Type B pancreatic cell (in vitro differentiated cells): Measurements from ENCODE around the gene LTB4R2. TPM values are rescaled to one million over a fixed set of nuclear protein-coding genes. Genes with fewer than 3 reads are reported as not detected.

Source experiments
- DNase-seq: peaks from one replicate; pipeline ENCODE4 v3.0.0; 2021; ENCODE audit warnings: mixed read lengths; ENCODE audit not compliant: unreplicated experiment; ENCODE audit errors: extremely low spot score
- H3K27ac Mint-ChIP-seq: 2 replicates; pipeline ENCODE4 v1.8.0; 2021; ENCODE audit warnings: mild to moderate bottlenecking, mixed read lengths
- H3K27me3 Mint-ChIP-seq: 2 replicates; pipeline ENCODE4 v1.8.0; 2021; ENCODE audit warnings: mixed read lengths
- H3K36me3 Mint-ChIP-seq: 2 replicates; pipeline ENCODE4 v1.8.0; 2021; ENCODE audit warnings: mixed read lengths
- H3K4me1 Mint-ChIP-seq: one replicate; pipeline ENCODE4 v1.8.0; 2021; ENCODE audit warnings: mixed read lengths; ENCODE audit not compliant: unreplicated experiment
- H3K4me3 Mint-ChIP-seq: 2 replicates; pipeline ENCODE4 v1.8.0; 2021; ENCODE audit warnings: mild to moderate bottlenecking, mixed read lengths
- H3K9me3 Mint-ChIP-seq: 2 replicates; pipeline ENCODE4 v1.8.0; 2021; ENCODE audit warnings: mixed read lengths
- total RNA-seq: library from RNA; stranded (reverse); gene quantifications from 2 replicates; pipeline ENCODE4 v1.2.1, GENCODE V29; 2021; ENCODE audit warnings: low replicate concordance
- TF ChIP-seq, protein P1 (sequence below): fragments of 200-600 bp; sonication (generic); conservative IDR thresholded peaks from 2 replicates; pipeline ENCODE4 v1.5.0; 2021; ENCODE audit warnings: antibody characterized with exemption, mild to moderate bottlenecking

The LTB4R2 gene
- total RNA-seq, 1 donor from 2014 or later, result 9.4 TPM

DNA sequence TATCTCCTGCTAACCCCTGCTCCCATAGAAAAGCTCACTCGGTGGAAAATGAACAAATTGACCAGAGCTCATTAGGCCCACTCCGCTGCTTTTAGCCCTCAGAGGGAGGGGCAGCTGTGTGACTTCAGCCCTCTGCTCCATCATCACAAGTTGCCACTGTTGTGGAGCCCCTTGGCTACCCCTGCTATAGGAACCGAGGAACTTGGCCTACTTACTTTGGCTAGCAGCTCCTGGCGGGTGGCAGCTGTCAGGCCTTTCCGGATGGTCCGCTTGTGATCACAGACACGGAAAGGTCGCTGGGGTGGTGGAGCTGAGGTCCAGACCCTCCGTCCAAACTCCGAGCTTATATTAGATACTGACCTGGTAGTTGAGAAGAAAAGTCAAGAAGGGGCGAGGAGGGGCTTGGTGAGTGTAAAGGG lies 2.8 kb upstream of the LTB4R2 start:
- no peaks in the 10 kb centered on the region for H3K27me3 Mint-ChIP-seq
- peaks cover 26% of the 10 kb centered on the region for H3K36me3 Mint-ChIP-seq
- TF ChIP-seq, protein P1, sequence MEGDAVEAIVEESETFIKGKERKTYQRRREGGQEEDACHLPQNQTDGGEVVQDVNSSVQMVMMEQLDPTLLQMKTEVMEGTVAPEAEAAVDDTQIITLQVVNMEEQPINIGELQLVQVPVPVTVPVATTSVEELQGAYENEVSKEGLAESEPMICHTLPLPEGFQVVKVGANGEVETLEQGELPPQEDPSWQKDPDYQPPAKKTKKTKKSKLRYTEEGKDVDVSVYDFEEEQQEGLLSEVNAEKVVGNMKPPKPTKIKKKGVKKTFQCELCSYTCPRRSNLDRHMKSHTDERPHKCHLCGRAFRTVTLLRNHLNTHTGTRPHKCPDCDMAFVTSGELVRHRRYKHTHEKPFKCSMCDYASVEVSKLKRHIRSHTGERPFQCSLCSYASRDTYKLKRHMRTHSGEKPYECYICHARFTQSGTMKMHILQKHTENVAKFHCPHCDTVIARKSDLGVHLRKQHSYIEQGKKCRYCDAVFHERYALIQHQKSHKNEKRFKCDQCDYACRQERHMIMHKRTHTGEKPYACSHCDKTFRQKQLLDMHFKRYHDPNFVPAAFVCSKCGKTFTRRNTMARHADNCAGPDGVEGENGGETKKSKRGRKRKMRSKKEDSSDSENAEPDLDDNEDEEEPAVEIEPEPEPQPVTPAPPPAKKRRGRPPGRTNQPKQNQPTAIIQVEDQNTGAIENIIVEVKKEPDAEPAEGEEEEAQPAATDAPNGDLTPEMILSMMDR, result no peak
- H3K27ac Mint-ChIP-seq, result peak overlapping the region; percentile 70
- H3K4me1 Mint-ChIP-seq, result peaks cover 7% of the 10 kb centered on the region
- H3K4me3 Mint-ChIP-seq, result peak overlapping the region; percentile 45
- no peaks in the 10 kb centered on the region for H3K9me3 Mint-ChIP-seq
- DNase-seq, result no peak

- H3K27ac Mint-ChIP-seq, result peak within 1 kb of the TSS; percentile 70
- H3K9me3 Mint-ChIP-seq, result no peaks in the 10 kb centered on the region
- peaks cover 26% of the 10 kb centered on the region for H3K36me3 Mint-ChIP-seq
- H3K4me1 Mint-ChIP-seq, result peaks cover 7% of the 10 kb centered on the region
- peak within 1 kb of the TSS; percentile 45 for H3K4me3 Mint-ChIP-seq
- no peak for DNase-seq
- TF ChIP-seq, protein P1, result peak; percentile 94
- H3K27me3 Mint-ChIP-seq, result no peaks in the 10 kb centered on the region
These were observed 2.2 kb upstream of the LTB4R2 start, which contains the start of gene CIDEB for GRCh38 chr14:24307575-24308341. Gene CIDEB (minus strand): TSS chr14:24307977. CDS start chr14:24307858, 119 bp downstream.

DNA sequence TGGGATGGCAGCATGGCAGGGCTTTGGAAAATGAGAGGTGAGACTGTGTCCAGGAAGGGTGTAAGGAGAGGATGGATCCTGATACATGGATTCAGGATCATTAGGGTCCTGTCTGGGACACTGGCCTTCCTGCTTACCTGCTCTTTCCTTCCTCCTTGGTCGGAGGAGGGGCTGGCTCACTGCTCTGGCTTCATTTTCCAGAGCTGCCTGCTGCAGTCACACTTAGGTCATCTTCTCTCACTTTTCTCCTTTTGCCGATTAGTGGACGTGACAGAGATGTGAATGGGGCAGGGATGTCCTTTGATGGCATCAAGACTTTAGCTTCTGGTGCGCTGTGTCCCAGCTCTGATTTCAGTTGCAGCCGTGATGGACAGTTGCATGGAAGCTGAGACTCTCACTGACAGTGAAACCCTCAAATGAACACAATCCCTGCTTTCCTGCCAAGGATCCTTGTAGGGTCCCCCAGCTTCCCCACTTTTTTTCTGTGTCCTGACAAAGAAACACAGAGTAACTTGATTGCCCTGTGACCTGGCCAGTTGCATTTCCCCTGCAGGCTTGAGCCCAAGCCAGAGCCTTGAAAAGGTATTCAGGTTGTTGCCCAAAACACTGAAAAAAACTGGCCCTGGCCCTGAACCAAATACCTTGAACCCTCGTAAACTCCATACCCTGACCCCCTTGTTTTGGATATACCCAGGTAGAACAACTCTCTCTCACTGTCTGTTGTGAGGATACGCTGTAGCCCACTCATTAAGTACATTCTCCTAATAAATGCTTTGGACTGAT lies 1.4 kb upstream of the LTB4R2 start:
- no peaks in the 10 kb centered on the region for H3K9me3 Mint-ChIP-seq
- DNase-seq, result no peak
- TF ChIP-seq, protein P1, result peak; percentile 38
- peaks cover 7% of the 10 kb centered on the region for H3K4me1 Mint-ChIP-seq
- H3K27me3 Mint-ChIP-seq, result no peaks in the 10 kb centered on the region
- H3K4me3 Mint-ChIP-seq, result no peak overlapping the region
- peaks cover 26% of the 10 kb centered on the region for H3K36me3 Mint-ChIP-seq
- H3K27ac Mint-ChIP-seq, result peak overlapping the region; percentile 70

- no peak for DNase-seq
- H3K4me1 Mint-ChIP-seq, result peaks cover 7% of the 10 kb centered on the region
- peaks cover 17% of the 10 kb centered on the region for H3K36me3 Mint-ChIP-seq
- no peaks in the 10 kb centered on the region for H3K9me3 Mint-ChIP-seq
- peaks cover 2% of the 10 kb centered on the region for H3K27me3 Mint-ChIP-seq
- no peak overlapping the region for H3K27ac Mint-ChIP-seq
- TF ChIP-seq, protein P1, result no peak
- no peak overlapping the region for H3K4me3 Mint-ChIP-seq
These were observed 315 bp downstream of the LTB4R2 start for GRCh38 chr14:24310265-24310645.

- no peaks in the 10 kb centered on the region for H3K9me3 Mint-ChIP-seq
- H3K4me1 Mint-ChIP-seq, result peaks cover 7% of the 10 kb centered on the region
- no peak within 1 kb of the TSS for H3K27ac Mint-ChIP-seq
- TF ChIP-seq, protein P1, result no peak
- H3K36me3 Mint-ChIP-seq, result peaks cover 10% of the 10 kb centered on the region
- H3K27me3 Mint-ChIP-seq, result peaks cover 9% of the 10 kb centered on the region
- no peak within 1 kb of the TSS for H3K4me3 Mint-ChIP-seq
- no peak for DNase-seq
These were observed 985 bp downstream of the LTB4R2 start, which contains the start of gene LTB4R for GRCh38 chr14:24310646-24311604. Gene LTB4R (plus strand): TSS chr14:24311502. CDS start chr14:24315652, 4,150 bp downstream.
